HUES48 (cell line): ENCODE results near the gene PMEL.
A peak's percentile ranks its signal among the peaks of the same experiment; 100 is the strongest.
"Not testable (repeated sequence)": the region's sequence is repeated elsewhere in the genome, so short reads cannot be mapped to it uniquely, and the experiment has no call there.

Experiments used
- H3K27ac ChIP-seq: one replicate; pipeline ENCODE4 v1.7.0; 2013; ENCODE audit warnings: low read depth, low read length, inconsistent platforms
- H3K27me3 ChIP-seq: 2 replicates; pipeline ENCODE4 v1.6.1; 2013; ENCODE audit warnings: mild to moderate bottlenecking, low read length; ENCODE audit not compliant: control insufficient read depth, insufficient read depth
- H3K36me3 ChIP-seq: 2 replicates; pipeline ENCODE4 v1.6.1; 2013; ENCODE audit warnings: low read length; ENCODE audit not compliant: control insufficient read depth, insufficient read depth
- H3K4me1 ChIP-seq: 2 replicates; pipeline ENCODE4 v1.6.1; 2013; ENCODE audit warnings: mild to moderate bottlenecking, low read length; ENCODE audit not compliant: control insufficient read depth, insufficient read depth
- H3K4me3 ChIP-seq: 2 replicates; pipeline ENCODE4 v1.5.1; 2013; ENCODE audit warnings: mild to moderate bottlenecking, low read depth, low read length
- H3K9ac ChIP-seq: 2 replicates; pipeline ENCODE4 v1.6.1; 2013; ENCODE audit warnings: mild to moderate bottlenecking, low read depth, low read length, moderate library complexity
- H3K9me3 ChIP-seq: 2 replicates; pipeline ENCODE4 v1.6.1; 2013; ENCODE audit warnings: low read length; ENCODE audit not compliant: control insufficient read depth, insufficient read depth

The PMEL gene

DNA sequence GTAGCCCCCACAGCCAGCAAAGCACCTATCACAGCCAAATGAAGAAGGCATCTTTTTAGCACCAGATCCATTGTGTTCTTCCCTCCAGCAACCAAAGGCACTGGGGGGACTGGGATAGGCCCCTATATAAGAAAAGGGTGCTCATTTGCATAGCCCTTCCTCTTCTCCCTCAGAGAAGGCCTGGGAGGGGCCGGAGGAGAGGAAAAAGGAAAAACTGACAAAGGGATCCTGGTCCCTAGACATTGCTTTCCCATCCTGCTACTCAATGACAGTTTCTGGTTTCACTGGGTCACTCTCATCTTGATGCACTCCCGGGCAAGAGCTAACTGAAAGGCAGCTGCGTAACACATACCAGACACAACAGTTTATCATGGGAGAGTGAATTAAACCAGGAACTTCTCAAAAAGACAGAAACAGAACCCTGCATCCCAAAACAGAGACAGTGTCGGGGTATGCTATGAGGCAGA, at the start of gene PMEL:
TSS of gene PMEL (minus strand) at position 102 of the 467 bp plus-strand sequence. CDS start at position 71, 31 bp downstream.
- peak within 1 kb of the TSS; percentile 92 for H3K27ac ChIP-seq
- H3K4me3 ChIP-seq = peak within 1 kb of the TSS; percentile 93
- no peaks in the 10 kb centered on the region for H3K9me3 ChIP-seq

DNA sequence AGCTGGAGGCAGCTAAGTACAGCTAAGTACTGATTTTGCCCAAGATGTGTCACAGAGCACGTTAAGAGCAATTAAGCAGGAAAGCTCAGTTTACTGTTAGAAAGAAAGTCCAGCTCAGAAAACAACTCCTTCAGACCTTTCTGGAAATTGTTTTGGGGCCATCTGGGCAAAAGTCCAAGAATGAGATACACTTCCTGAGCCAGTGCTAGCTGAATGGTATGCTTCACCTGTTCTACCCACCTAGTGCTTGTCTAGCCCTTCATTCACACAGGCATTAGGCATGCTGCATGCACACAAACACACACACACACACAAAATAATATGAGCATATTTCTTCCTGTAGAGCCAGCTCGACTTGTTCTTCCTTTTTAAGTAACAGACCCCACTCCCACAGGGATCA, 48.4 kb upstream of the PMEL start:
- Histone ChIP-seq H3K9me3 (no peaks in the 10 kb centered on the region), H3K9ac (no peak overlapping the region), H3K4me3 (no peak overlapping the region), H3K4me1 (no peaks in the 10 kb centered on the region), H3K27me3 (no peaks in the 10 kb centered on the region), H3K27ac (no peak overlapping the region), H3K36me3 (peaks cover 10% of the 10 kb centered on the region; the same call in 1 of the 2 replicates)

More for the DNA sequence above, at the start of gene PMEL:
- H3K36me3 ChIP-seq = peaks cover 34% of the 10 kb centered on the region
- H3K9ac ChIP-seq = peak within 1 kb of the TSS; percentile 79
- no peaks in the 10 kb centered on the region for H3K27me3 ChIP-seq
- peaks cover 16% of the 10 kb centered on the region for H3K4me1 ChIP-seq

DNA sequence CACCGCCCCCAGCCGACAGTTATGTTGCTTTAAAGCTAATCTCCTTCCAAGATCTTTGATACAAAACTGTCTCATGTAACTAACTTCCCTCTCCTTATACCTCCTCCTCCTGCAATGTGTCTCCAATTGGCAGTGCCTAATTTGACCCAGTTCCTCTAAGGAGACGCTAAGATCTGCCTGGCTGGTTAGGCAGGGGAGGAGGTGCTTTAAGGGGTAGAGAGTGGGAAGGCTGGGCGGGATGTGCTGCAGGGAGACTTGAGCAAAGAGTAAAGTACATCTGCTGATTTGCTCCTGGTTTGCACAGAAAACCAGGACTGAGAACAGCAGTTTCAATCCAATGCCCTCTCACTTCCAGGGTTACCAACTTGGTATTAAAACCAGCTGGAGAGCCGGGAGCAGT, 47.6 kb upstream of the PMEL start:
- Histone ChIP-seq H3K4me3 (no peak overlapping the region), H3K4me1 (no peaks in the 10 kb centered on the region), H3K36me3 (peaks cover 9% of the 10 kb centered on the region; the same call in 1 of the 2 replicates), H3K9me3 (no peaks in the 10 kb centered on the region), H3K27me3 (no peaks in the 10 kb centered on the region), H3K27ac (no peak overlapping the region), H3K9ac (no peak overlapping the region)

- Histone ChIP-seq H3K4me3 (no peak overlapping the region), H3K27me3 (no peaks in the 10 kb centered on the region), H3K27ac (no peak overlapping the region), H3K9ac (no peak overlapping the region), H3K9me3 (no peaks in the 10 kb centered on the region), H3K4me1 (peaks cover 4% of the 10 kb centered on the region; the same call in 1 of the 2 replicates), H3K36me3 (peaks cover 5% of the 10 kb centered on the region; the same call in 1 of the 2 replicates)
These were observed 45.8 kb upstream of the PMEL start for GRCh38 chr12:56011509-56012090.

- H3K4me1 ChIP-seq = peaks cover 4% of the 10 kb centered on the region; the same call in 1 of the 2 replicates
- no peaks in the 10 kb centered on the region for H3K9me3 ChIP-seq
- H3K27ac ChIP-seq = no peak overlapping the region
- no peak overlapping the region for H3K9ac ChIP-seq
- no peak overlapping the region for H3K4me3 ChIP-seq
- H3K27me3 ChIP-seq = no peaks in the 10 kb centered on the region
- peaks cover 5% of the 10 kb centered on the region; the same call in 1 of the 2 replicates for H3K36me3 ChIP-seq
These were observed 44.3 kb upstream of the PMEL start for GRCh38 chr12:56010111-56010570.

DNA sequence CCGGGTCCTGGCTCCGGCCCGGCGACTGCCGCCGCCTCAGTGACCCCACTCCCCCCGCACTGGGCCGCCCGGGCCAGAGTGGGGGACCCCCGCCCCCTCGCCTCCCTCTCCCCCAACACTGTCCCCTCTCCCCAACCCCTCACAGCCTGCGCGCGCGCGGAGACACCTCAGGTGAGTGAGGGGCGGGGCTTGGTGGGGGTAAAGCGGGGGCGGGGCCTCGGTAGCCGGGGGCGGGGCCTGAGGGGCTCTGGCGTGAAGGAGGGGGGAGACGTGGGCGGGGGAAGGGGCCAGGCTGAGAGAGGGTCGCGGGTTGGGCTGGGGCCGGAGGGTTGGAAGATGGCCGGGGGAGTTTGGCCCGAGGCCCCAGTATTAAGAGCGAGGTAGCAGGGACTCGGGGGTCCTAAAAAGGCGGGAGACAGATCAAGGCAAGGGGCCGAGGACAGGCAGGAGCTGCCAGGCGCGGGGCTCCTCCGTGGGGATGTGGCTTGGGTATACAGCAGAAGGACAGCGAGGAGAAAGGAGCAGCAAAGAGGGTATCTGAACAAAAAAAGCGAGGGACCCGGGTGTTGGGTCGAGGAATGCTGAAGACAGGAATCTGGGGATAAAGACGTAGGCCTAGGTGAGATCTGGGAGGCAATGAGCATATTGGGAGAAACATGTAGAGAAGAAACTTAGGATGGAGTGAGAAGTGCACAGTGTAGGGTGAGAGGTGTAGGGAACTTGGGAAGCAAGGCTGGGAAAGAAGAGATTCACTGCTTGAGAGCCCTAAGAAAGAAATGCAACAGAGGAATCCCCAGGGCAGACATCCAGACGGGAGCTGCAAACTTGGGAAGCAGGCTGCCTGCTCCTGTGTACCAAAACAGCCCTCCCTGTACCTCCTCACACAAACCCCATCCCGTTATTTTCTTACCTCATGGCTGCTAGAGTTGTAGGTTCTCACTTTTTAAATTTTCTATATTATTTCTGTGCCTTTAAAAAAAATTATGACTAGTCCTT, 42.0 kb upstream of the PMEL start:
- Histone ChIP-seq H3K27ac (peak overlapping the region; percentile 94), H3K36me3 (peaks cover 25% of the 10 kb centered on the region), H3K9ac (peak overlapping the region; percentile 68), H3K27me3 (no peaks in the 10 kb centered on the region), H3K4me1 (peaks cover 4% of the 10 kb centered on the region; the same call in 1 of the 2 replicates), H3K9me3 (no peaks in the 10 kb centered on the region), H3K4me3 (peak overlapping the region; percentile 95)

GRCh38 chr12:56004211-56004610, 38.4 kb upstream of the PMEL start:
- H3K27ac ChIP-seq = no peak overlapping the region
- no peaks in the 10 kb centered on the region for H3K9me3 ChIP-seq
- H3K4me1 ChIP-seq = peaks cover 4% of the 10 kb centered on the region; the same call in 1 of the 2 replicates
- H3K36me3 ChIP-seq = peaks cover 30% of the 10 kb centered on the region
- no peaks in the 10 kb centered on the region for H3K27me3 ChIP-seq
- H3K4me3 ChIP-seq = no peak overlapping the region
- no peak overlapping the region for H3K9ac ChIP-seq

GRCh38 chr12:56003376-56003775, 37.5 kb upstream of the PMEL start:
- peaks cover 30% of the 10 kb centered on the region for H3K36me3 ChIP-seq
- H3K4me3 ChIP-seq, H3K9me3 ChIP-seq, H3K4me1 ChIP-seq, H3K27me3 ChIP-seq, H3K9ac ChIP-seq, H3K27ac ChIP-seq: not testable (repeated sequence)

- Histone ChIP-seq H3K9ac (no peak overlapping the region), H3K4me1 (no peaks in the 10 kb centered on the region), H3K27ac (no peak overlapping the region)
These were observed 35.8 kb upstream of the PMEL start for GRCh38 chr12:56001487-56002100.

GRCh38 chr12:55999999-56000540, 34.2 kb upstream of the PMEL start:
- not testable (repeated sequence) for H3K9me3 ChIP-seq, H3K9ac ChIP-seq, H3K27ac ChIP-seq, H3K4me1 ChIP-seq, H3K4me3 ChIP-seq, H3K27me3 ChIP-seq
- H3K36me3 ChIP-seq = peaks cover 33% of the 10 kb centered on the region

More at GRCh38 chr12:56001487-56002100, 35.8 kb upstream of the PMEL start:
- Histone ChIP-seq H3K36me3 (peaks cover 30% of the 10 kb centered on the region), H3K4me3 (no peak overlapping the region), H3K27me3 (no peaks in the 10 kb centered on the region), H3K9me3 (no peaks in the 10 kb centered on the region)
